Activated CD8-positive, alpha-beta T cell treated with anti-CD3 and anti-CD28 coated beads, Interleukin-2, amount 10 ng/mL, durations not matched to agents 7 days and 5 days (primary cell): ENCODE measurements around the gene SLC35E3. TPM values are rescaled to one million over a fixed set of nuclear protein-coding genes. Genes with fewer than 3 reads are reported as not detected.

Source experiments
- total RNA-seq, 2 experiments: library from RNA; stranded (reverse); gene quantifications; one replicate each; pipeline ENCODE4 v1.2.3, GENCODE V29; 2021

Gene SLC35E3
- total RNA-seq, 2 experiments from 2014 or later, result 9.6 to 9.8 TPM

Other genes starting within 250 kb of the SLC35E3 start
- 100 to 1,000 TPM; 256 to 268 TPM for gene RAP1B, start 135.3 kb upstream of the SLC35E3 start, total RNA-seq
- gene NUP107, start 59.2 kb upstream of the SLC35E3 start, total RNA-seq, result 100 to 1,000 TPM; 103 to 105 TPM
- 100 to 1,000 TPM; 213 to 234 TPM for gene MDM2, start 62.0 kb downstream of the SLC35E3 start, total RNA-seq
- under 1 TPM; 0.34 to 0.58 TPM for gene CPM, start 187.0 kb downstream of the SLC35E3 start, total RNA-seq